ELR (cell line): Measurements from ENCODE around the gene TBC1D24.

ENCODE experiments used
- DNase-seq: peaks from one replicate; pipeline ENCODE4 v3.0.0-alpha.2; 2015; ENCODE audit warnings: low read depth

Gene TBC1D24

GRCh38 chr16:2499454-2499853 is 24.5 kb downstream of the TBC1D24 start:
- no peak for DNase-seq

GRCh38 chr16:2499890-2500429 is 25.0 kb downstream of the TBC1D24 start:
- no peak for DNase-seq

DNA sequence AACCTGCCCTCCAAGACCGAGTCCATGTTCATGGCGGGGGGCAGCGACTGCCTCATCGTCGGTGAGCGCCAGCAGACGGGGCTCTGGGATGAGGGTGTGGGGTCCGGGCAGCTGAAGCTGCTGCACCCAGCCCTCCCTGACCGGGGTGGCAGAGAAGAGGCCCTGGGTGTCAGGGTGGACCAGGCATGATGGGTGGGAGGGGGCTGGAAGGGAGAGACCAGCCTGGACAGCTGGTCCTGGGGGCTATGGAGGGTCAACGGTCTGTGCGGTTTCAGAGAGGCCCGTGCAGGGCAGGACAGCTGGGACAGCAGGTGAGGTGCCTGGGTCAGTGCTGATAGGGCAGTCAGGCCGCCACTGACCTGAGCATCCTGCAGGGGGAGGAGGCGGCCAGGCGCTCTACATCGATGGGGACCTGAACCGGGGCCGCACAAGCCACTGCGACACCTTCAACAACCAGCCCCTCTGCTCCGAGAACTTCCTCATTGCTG is 25.5 kb downstream of the TBC1D24 start:
- DNase-seq: no peak

DNA sequence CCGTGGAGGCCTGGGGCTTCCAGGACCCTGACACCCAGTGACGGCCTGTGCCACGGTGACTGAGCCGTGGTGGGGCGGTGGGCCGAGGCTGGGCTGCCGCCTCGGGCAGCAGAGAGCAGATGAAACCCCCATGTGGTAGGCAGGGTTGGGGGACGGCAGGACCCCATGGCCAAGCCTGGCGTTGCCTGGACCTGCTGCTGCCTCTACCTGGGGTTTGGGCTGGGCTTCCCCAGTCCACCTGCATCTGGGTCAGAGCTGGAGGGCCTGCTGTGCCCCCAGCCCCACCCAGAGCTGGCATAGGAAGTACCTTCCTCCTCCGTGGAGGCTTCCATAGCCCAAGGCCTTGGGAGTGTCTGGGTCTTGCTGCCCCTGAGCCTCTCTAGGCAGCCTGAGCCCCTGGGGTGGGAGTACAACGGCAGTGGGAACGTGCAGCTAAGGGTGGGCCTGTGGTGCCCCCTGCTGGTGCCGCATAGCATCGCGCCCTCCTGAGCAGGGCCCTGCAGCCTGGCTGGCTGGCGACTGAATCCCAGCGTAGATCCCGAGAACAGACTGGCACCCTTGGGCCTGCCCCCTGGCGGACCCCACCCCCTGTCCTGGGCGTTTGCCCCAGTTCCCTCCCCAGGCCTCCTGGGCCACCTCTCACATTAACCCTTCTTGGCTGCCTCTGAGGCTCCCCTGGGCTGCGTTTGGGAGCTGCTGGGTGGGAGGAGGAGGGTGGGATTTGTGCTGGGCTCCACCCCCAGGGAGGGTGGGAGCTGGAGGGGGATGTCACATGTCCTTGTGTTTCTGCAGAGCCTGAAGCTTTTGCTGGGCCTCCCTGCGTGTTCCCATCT is 26.2 kb downstream of the TBC1D24 start:
- peak; percentile 70 for DNase-seq

GRCh38 chr16:2501946-2502895 is 27.3 kb downstream of the TBC1D24 start:
- DNase-seq: no peak

DNA sequence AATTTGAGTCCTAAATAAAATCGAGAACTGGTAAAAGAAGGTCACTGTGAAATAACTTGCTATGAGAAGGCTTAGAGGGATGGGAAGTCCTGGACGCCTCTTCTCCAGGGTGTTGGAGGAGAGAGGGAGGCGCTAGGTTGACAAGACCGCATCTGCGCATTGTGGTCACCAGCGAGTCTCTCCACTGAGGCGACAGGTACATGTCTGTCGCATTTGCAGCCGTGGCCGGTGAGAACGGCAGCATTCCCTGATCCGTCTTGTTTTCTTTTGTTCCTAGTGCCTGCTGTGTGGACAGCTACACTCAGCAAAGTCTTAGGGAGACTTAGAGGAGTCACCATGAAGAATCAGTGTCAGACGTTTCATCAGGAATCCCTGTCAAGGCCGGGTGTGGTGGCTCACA is 30.8 kb downstream of the TBC1D24 start:
- DNase-seq: no peak

GRCh38 chr16:2507052-2507659 is 32.2 kb downstream of the TBC1D24 start:
- DNase-seq: no peak

GRCh38 chr16:2507665-2508064 is 32.7 kb downstream of the TBC1D24 start:
- no peak for DNase-seq

DNA sequence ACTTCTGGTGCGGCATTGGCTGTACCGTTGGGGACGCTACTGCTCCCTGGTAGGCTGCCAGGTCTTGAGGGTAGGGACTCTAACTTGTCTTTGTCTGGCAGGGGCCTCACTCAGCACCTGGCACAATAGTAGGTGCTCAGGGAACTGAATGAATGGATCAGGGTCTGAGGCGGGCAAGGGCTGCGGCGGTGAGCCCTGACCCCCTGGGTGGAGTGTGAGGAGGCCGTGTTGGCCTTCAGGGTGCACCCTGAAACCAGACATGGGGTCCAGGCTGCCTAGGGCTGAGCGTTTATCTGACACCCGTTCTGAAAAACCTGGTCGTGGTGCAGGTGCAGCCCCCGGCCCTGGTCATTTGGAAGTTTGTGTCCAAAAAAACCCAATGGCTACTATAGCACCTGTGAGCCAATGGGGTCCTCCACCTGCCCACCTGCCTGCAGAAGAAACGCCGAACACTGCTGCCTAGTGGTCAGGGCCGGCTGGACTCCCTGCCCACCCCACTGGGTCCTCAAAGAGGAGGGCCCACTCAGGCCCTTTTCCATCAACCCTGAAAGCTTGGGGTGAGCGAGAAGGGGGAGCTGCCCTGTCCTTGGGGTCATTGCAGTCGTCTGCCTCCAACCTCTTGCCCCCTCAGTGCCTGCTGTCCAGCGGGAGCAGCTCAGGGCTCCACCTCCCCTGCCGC is 33.9 kb downstream of the TBC1D24 start:
- DNase-seq: no peak

DNA sequence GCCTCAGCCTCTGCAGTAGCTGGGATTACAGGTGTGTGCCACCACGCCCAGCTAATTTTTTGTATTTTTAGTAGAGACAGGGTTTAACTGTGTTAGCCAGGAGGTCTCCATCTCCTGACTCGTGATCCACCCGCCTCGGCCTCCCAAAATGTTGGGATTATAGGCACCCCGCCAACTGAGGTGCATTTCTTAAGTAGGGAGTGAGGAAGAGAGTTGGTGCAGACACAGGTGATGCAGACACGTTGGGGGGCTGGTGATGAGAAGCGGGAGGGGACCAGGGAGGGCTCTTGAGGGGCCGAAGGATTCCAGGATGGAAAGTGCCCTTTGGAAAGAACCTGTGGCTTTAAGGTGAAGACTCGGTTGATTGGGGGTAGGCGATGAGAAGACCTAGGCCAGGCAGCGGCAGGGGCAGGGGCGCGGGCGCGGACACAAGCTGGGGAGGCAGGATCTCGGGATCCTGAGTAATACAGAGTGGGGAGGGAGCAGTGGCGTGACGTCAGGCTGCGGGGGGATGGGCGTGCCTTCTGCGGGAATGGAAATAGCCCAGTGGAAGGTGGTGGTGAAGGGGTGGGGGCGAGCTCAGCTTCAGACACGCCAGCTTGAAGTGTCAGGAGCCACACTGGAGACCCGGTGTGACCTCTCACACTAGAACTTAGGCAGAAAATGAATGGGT is 36.3 kb downstream of the TBC1D24 start:
- DNase-seq: peak; percentile 36

- no peak for DNase-seq
These were observed 37.2 kb downstream of the TBC1D24 start for GRCh38 chr16:2511996-2512734.

DNA sequence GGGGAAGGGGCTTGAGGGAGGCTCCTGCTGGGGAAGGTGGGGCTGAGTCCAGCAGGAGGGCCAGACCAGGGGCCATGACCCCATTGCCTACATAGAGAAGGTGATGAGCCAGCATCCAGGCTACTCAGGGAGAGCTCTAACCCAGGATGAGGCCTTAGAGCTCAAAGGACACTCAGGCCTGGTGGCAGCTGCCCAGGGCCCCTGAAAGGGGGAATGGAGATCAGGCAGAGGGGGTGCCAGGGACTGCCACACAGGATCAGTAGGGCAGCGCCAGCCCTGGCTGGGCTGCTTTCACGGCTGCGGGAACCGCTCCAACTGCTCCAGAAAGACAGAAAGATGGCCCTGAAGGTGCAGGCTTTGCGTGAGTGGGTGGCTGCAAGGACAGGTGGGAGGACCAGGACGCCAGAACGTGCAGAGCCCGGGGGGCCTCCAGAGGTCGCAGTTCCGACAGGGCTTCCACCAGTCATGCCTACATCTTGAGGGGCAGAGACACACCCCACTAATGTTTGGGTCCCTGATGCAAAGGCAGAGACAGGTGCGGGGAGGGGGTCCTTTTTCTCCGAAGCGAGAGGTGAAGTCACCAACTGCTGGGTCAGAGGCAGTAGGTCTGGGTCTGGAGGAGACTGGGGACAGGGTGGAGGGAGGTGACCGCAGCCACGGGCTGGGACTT is 37.9 kb downstream of the TBC1D24 start:
- no peak for DNase-seq

- DNase-seq: peak; percentile 84
These were observed 38.7 kb downstream of the TBC1D24 start, which contains the start of gene ATP6V0C for GRCh38 chr16:2513405-2514332. ATP6V0C (plus strand) TSS chr16:2513952; CDS start chr16:2514104, 152 bp downstream.

DNA sequence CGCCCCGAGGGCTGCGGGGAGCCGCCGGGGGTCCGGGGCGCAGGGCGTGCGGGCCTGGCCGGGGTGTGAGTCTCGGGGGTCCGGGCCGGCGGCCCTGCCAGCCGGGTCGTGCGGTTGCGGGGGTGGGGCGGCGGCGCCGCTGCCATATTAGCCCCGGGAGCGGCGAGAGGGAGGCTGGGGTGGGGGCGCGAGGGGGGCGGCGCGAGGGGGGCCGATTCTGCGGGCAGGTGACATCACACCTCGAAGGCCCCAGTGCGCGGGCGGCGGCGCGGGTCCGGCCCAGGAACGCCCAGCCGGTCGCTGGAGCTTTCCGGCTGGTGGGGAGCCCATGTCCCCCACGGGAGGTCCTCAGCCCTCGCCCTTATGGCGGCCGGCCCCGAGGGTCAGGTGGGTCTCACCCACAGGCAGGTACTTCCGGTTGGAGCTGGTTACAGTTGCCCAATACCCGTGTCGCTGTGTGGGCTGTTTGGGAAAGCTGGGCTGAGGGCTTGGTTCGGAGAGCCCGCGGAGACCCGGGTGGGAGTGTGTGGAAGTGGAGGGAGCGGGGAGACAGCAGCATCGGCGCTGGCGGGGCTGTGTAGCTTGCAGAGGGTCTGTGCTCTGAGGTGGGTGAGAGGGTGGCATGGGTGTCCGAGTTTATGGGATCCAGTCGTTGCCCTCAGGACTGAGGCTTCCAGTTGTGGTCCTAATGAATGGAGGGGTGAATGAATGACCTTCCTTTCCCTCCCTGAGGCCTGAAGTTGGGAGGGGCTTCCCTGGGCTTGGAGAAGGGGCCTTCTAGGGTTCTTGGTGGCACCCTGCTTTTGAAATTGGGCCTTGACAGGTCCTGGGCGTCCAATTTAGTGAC is 39.6 kb downstream of the TBC1D24 start:
- peak; percentile 23 for DNase-seq

DNA sequence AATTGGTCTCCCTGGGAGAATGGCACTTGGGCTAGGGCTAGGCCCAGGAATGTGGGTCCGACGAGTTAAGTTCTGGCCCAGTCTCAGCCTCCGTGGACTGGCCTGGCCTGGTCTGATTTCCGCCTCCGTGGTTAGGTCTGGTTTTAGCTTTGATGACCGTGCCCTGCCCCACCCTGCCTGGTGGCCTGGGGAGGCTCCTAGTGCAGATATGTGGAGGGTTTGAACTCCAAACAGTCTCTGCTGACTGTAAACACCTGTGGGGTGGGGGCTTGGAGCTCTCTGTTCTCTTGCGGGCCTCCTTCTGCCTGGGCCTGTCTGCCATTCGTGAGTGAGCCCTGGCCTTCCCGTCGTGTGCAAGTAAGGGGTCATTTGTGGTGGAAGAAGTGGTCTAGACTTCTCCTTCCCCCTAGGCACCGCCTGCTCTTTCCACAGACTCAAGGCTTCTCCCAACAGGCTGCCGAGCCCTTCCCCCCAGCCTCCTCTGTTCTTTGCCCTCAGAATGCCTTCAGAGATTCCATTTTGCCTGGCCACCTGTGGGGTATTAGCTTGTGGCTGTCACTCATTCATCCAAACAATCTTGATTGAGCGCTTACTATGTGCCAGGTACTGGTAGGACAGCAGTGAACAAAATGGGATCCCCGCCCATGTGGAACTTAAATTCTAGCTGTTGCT is 40.4 kb downstream of the TBC1D24 start:
- no peak for DNase-seq

GRCh38 chr16:2516391-2517240 is 41.7 kb downstream of the TBC1D24 start:
- DNase-seq: peak; percentile 42
